GM18520 (cell line): ENCODE results near the gene PLXNA4.

ENCODE experiments used
- ATAC-seq: cut with Tn5 transposase; IDR thresholded peaks from one replicate; pipeline ENCODE4 v1.9.1; 2021; ENCODE audit not compliant: unreplicated experiment

The PLXNA4 gene

DNA sequence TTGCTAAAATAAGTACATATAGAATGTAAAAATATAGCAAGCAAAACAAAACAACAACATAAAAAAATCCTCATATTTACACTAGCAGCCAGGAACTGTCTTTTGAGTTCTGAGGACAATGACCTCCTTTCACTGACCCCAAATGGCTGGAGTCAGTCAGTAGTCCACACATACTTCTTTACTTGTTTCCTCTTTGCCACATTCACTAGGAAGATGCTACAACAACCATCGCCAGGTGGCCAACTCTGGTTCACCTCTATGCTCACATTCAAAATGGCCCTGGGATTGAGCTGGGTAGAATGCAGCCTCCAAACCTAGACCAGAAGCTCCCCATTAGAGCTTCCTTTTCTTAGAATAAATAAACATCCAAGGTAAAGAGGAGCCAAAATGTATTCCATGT, 356.2 kb downstream of the PLXNA4 start:
- ATAC-seq, result no peak

DNA sequence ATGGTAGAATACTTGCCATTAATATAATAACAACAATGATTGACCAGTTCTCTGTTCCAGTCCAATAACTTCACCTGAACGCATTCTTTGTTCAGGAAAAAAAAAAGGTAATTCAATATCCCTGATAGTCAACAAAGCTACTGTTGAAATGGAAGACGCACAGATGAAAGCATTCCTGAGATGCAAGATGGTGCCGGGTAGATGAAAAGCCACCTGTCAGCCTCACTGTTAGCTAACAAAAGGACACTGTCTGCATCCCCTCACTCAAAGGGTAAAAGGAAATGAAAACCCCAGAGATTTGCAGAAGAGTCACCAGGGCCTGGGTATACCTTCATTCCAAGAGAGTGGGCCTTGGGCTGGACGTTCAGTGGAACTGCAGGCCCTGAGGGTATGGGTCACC, 357.4 kb downstream of the PLXNA4 start:
- ATAC-seq, result no peak

DNA sequence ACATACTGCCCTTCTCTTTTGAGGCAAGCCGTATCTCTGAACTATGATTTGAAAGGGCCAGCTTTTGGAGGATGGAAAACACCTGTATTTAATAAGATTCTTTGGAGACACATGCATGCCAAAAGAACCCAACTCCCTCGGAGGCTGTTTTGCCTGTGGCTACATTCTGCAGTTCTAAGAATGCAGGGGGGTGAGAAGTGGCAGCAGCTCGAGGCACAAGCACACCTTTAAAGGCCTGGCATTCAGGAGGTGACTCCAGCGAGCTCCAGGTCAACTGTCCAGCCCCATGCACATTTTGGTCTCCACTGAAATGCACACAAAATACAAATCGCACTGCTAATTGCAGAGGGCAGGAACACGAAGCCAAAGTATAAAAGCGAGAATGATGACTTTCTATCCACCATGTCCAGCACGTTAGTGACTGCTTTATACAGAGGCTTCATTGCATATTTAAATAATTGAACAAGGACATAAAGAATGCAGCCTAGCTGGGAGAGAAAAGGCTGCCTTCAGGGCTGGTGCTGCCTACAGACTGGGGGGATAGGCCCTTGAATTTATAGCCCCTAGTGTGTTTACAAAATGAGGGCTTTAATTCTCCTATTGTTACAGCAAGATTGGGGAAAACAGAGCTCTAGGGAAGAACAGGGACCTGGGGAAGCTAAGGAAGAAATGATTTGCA, 359.3 kb downstream of the PLXNA4 start:
- ATAC-seq, result no peak

DNA sequence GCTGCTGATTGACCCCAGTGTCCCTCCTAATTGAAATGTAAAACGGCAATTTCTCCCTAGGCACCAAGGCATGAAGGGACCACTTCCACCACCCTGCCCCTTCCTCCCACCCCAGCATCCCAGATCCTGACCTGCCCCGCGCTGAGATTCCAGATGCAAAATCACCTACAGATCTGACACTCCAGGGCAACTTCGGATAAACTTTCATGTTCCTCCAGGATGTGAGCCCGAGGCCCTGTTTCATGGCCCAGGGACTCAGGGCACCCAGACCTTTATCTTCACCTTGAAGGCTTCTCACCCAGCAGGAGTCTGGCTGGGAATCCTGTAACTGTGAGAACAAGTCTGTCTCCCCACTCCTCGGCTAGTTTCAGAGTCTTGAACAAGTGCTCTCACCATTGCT, 361.8 kb downstream of the PLXNA4 start:
- ATAC-seq, result no peak

DNA sequence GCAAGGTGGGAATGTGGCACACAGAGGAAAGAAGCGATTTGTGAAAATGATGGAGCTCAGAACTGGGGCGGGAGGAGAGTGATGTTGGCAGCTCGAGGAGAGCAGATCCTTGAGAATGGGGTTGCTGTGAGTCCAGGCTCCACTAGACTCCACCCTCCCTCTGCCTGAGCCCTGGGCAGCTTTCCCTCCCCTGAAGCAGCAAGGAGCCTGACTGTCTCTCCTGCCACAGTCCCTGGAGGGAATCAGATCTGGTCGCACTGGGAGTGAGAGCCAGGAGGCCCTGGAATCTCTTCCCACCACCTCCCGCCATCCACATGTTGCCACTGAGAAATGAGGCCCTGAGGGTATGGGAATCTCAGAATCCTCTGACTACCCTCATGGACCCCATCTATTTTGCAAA, 362.7 kb downstream of the PLXNA4 start:
- ATAC-seq, result no peak

DNA sequence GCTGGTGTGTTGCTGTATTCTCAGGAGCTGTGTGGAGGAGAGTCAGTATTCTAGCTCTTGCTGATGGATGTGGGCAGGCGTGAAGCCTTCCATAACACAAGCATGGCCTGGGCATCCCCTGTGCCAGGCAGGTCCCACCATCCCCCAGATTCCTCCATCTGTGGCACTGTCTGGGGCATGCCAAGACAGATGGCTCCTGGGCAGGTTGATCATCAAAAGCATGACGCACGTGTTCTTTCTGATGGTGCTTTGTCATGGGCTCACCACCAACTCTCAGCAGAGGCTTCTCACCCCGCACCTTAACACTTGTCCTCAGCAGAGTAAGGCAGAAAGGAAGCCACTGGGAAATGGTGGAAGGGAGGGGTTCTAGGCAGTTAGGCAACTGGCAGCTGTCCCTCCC, 364.3 kb downstream of the PLXNA4 start:
- ATAC-seq, result no peak

DNA sequence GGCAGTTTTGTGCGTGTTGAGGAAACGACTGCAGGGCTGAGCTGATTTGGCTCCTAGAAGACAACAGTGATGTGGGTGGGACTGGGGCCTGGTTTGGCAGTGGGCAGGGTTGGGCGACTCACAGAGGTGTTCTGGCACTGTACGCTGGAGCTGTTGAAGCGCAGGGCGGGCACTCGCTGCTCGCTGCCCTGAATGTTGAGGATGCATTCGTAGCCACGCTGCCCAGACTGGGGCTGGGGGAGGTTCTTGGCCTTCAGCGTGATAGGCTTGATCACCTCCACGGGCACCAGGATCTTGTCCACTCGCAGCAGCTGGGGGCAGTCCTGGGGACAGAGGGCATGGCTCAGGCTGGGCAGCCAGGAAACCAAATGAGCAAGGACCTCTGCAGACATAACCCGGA, 365.4 kb downstream of the PLXNA4 start:
- no peak for ATAC-seq

DNA sequence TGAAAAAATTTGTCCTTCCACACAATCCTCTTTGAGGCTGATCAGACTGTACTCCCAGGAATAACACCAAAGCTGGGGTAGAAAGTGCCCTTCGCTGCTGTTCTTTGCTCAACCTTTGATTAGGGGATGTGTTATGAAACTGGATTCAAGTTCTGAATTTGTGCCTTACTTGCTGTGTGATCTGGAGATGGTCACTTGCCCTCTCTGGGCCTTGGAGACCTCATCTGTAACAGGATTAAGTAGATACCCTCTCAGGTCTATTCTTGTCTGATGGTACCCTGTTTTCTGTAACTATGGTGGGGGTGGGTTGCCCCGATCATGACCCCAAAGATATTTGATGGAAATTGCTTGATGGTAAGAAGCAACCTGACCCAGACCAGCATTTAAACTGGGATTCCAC, 368.5 kb downstream of the PLXNA4 start:
- ATAC-seq, result no peak

DNA sequence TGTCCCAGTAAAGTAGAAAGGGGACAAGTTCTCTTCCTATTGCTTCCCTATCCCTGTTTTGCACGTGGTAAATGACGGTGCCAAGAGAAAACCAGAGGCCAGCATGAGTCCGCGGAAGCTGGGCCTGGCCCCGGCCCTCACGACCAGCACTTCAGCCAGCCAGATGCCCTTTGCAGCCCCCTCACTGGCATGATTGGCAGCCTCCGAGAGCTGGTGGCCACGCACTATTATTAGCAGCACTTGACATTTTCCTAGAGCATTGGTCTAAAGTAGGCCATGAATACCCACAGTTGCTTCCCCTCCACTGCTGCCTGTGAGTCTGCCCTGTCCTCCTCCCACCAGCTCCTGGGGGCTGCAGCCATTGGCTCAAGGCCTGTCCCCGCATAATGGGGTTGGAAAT, 369.1 kb downstream of the PLXNA4 start:
- no peak for ATAC-seq

DNA sequence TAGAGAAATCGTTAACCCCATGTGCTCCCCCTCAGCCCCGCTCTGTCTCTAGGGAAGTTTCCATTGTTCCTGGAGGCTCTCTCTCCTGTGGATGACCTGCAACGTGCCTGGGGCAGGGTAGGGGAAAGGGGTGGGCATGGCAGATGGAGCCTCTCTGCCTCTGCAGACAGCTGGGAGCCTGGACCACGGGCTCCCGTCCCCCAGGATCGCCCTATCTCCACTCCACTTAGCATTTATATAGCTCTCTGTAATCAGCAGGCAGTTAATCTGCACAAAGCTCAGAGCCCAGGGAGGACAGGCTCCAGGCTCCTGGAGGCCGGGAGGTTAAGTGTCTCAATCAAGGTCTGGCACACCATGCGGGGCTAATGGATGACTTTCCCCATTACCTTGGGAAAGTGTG, 369.7 kb downstream of the PLXNA4 start:
- no peak for ATAC-seq

DNA sequence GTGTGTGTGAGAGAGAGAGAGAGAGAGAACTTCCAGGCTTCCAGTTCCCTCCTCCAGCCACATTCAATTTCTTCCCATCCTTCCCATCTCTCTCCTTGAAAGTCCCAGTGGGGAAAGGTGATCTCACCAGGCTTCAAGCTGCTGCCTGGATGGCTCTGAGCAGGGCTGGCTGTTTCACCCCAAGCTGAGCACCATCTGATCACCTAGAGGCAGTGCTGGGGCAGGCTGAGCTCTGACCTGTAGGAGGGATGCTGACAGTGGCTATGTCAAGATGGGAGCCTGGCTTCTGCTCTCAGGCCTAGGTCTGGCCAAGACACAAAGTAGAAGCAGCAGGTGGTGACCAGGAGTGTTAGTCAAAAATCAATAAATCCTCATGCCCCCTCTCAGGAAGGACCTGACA, 370.8 kb downstream of the PLXNA4 start:
- ATAC-seq, result no peak

DNA sequence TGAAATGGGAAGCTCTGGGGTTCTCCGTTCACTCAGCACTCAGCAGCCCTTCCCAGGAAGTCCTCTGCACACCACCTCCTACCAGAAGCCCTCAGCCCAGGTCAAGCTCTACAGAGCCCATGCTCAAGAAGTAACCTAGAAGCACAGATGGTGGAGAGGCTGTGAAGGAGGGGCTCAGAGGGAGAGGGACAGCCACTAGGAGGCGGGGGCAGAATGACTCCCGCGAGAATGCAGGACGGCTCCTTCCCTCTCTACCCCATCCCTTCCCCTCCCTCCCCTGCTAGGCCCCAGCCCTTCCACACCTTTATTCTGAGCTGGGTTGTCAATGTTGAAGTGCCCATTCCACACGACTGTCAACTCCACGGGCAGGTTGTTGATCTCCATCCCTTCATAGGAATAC, 373.2 kb downstream of the PLXNA4 start:
- ATAC-seq, result no peak

DNA sequence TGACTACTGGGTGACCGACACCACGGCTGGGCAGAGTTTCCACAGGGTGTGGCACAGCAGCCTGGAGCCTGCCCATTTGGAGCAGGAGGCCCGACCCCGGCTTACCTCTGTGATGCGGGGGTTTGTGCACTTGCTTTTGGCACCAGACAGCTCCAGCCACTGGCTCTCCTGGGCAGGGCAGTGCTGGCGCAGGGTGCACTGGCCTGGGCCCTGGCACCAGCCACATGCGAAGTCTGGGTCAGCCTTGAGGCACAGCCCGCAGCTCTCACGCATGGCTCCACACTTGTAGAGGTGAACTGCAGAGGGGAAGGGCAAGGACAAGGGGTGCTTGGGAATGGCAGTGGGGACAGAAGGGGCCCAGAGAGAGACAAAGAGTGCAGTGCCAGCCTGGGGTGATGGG, 373.7 kb downstream of the PLXNA4 start:
- no peak for ATAC-seq

DNA sequence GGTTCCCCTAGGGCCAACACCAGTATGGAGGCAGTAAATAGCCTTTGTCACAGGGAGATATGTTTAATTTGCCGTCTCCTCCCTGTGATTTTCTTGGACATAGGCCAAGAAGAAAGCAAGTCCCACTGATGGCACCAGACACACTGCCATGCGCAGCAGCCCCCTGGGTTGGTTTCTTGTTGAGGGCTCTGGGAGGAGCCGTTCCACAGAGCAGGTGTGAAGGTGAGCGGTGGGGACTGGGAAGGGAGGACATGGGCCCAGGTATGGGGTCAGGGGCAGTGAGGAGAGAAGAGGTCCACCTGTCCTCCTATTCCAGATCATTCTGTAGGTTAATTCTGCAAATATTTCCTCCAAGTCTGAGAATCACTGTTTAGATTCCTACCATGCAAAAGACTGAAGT, 376.1 kb downstream of the PLXNA4 start:
- no peak for ATAC-seq

DNA sequence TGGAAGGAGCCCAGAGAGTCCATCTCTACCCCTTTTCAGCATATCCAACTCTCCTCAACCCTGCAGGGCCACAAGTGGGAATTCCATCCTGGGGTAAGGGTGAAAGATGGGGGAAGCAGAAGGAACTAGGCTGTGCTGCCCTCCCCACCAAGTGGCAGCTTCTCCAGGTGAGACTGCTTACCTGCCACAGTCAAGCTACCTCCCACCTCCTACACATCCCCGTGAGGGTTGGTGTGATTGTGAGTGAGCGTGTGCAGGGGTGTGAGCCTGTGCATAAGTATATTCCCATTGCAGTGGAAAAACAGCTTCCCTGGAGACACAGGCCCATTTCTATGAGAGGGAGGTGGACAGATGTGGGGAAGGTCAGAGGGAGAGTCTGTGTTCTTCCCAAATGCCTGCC, 376.6 kb downstream of the PLXNA4 start:
- no peak for ATAC-seq

DNA sequence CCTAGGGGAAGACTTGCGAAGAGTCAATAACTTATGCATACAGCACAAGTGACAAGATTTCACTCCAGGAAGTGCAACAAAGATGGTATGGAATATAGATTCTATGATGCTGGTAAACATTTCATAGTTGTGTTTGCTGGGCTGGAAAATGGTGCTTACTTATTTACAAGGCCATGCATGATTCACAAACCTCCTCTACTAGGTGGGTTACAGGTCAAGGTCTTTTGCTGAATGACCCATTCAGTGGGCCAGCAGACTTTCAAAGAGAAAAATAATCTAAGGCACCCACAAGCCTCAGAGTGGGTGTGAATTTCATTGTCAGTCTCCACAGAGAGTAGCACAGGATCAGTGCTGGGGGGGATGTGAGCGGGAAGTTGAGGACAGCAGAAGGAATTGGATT, 378.5 kb downstream of the PLXNA4 start:
- ATAC-seq, result no peak

DNA sequence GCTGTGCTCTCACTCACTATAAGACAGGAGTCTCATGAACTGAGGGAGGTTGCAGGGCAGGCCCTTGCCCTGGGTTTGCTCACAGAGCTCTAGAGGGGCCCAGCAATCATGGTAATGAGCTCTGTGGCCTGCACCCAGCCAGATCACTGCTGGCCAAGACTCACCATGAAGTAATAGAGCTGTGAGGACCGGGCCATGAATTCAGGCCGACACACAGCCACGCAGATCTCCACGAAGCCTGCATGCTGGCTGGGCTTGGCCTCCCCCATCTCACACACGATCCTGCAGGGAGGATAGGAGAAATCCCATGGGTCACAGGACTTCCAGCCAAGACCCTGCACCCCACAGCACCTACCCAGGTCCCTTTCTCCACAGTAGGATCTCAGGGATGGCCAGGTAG, 382.4 kb downstream of the PLXNA4 start:
- no peak for ATAC-seq

DNA sequence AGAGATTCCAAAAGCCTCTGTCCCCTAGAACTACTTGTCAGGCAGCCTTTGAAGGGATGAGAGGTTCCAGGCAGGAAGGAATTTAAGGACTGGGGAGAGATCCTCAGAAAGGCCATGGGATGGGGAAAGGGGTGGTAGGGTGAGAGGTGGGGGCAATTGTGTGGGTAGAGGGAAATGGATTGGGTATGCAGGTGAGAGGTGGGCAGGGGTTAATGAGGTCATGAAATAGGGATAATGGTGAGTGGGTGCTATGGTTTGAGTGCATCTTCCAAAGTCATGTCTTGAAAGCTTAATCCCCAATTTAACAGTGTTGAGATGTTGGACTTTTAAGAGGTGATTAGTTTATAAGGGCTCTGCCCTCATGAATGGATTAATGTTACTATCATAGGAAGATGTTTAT, 383.5 kb downstream of the PLXNA4 start:
- no peak for ATAC-seq

DNA sequence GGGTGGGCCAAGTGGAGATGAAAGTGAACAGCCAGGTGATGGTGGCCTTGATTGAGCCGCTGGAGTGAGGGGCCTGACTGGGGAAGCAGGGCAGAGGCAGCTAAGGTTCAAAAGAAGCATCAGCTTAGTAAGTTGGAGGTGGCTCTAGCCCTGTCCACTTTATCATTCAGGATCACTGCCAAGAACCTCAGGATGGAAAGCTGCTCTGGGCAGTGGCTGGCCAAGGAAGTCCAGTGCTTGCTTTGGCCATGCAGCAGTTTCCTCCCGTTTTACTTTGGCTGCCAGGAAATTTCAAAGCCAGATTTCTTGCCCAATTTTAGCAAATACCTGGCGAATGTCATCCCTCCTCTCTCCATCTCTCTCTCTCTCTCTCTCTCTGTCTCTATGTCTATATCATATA, 384.9 kb downstream of the PLXNA4 start:
- no peak for ATAC-seq

DNA sequence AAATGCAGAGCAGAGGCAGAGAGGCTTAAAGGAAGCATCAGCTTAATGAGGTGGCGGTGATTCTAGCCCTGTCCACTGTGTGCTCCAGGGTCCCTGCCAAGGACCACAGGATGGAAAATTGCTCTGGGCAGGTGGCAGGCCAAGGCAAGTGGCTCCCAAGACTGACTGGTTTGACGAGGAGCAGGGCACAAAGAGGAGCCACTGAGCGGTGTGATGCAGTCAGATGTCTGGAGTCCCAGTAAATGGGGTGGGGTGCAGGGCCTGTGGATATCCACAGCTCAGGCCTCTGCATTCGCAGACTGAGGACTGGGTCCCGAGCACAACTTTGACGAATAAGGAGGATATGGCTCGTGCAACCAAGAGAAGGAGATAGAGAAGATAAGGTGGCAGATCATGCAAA, 385.6 kb downstream of the PLXNA4 start:
- ATAC-seq, result no peak

DNA sequence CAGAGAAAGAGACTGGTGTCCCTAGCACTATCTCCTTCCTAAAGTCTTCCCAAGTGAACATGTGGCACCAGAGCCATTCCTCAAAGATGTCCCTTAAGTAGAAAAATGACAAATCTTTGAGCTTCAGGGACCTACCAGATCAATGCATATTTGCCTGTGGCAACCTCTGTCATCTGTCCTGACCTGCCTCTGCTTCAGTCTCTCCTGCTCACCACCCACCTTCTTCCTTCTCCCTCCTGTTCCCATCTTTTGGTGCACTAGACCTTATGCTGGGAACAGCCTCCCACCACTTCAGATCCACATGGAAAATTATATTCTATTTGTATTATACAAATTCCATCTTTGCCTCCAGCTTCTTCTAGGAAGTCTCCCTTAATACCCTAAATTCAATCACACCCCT, 386.4 kb downstream of the PLXNA4 start:
- no peak for ATAC-seq

DNA sequence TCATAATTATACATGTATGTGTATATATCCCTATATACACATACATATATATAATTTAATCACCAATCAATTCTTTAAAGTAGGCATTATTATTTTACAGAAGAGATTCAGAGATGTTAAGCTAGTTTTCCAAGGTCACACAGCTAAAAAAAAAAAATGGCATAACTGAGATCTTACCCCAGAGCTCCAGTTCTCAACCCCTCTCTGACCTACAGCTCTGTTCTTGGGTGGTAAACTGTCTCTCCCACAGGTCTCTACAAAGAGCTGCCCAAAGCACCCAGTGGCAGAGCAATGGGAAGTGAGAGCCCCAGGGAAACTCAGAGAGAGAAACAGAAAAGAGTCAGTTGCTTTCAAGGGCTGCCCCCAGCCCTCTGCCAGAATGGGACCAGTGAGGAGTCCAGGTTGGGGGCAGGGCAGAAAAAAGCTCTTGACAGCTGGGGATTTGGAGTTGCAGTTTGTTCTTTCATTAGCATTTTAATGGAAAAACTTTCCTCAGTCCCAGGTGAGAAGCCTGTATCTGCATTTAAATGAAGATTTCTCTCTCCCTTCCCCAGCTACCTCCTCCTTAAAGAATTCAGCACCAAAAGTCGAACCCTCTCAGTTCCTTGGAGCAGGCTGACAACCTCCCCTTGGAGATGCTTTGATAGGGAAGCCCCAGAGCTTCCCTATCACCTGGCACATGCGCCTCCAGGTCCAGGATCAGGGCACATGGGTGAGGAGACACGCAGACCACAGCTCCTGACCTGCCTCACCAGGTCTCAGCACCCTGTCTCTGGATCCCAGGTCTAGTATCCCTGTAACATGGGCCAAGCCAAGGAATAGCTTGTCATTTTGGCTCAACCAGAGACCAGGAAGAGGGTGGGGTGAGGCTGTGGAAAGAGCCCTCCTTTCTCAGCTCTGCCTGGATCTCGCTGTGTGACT, 388.1 kb downstream of the PLXNA4 start:
- no peak for ATAC-seq

DNA sequence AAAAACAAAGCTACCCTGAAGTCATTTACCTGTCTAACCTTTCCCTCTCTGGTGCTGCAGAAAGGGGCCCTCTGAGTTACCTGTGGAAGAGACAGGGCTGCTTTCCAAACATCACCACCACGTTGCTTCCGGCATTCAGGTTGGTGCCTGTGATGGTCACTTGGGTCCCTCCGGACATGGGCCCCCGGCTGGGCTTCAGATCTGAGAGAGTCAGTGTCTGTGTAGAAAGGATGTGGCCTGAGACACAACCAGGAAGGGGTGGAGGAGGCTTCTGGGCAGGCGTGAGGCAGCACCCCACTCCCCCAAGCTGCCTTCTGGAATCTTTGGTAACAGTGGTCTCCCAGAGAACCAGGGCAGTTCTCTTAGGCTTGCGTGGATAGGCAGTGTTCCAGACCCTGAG, 388.9 kb downstream of the PLXNA4 start:
- ATAC-seq, result no peak
